GM18520 (cell line): Measurements from ENCODE around the gene PLEKHH1.

Experiments used
- ATAC-seq: cut with Tn5 transposase; IDR thresholded peaks from one replicate; pipeline ENCODE4 v1.9.1; 2021; ENCODE audit not compliant: unreplicated experiment

PLEKHH1 gene

DNA sequence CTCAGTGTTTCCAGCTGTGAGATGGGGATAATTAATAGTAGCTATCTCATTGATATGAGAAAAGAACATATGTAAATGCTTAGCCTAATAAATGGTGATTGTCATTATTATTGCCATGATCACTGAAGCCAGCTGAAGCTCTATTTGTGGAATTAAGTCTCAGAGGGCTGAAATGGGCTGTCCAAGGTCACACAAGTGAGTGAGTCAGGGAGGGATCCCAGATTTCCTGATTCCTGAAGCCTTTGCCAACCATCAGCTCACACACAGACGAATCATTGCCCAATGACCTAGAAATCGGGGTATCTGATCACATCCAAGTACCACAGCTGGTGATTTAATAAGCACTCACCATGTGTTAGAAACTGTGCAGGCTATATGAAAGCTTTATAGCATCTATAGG, 23.0 kb upstream of the PLEKHH1 start:
- ATAC-seq, result no peak

DNA sequence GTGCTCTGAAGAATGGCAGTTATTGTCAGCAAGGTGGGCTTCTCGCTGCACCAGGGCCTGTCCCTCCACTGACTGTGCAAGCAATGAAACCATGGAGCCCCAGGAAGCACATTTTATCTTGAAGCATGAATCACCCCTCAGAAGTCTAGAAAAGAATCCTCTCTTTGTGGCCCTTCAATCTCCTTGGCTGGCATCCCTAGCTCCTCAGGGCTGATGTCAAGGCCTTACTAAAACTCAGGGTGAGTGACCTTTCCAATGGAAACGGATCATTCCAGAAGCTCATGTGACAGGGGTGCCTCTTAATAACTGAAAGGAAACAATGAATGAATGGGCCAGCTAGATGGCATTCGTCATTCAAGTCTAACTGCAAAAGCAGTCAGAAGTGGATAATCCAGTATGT, 22.3 kb upstream of the PLEKHH1 start:
- ATAC-seq, result no peak

DNA sequence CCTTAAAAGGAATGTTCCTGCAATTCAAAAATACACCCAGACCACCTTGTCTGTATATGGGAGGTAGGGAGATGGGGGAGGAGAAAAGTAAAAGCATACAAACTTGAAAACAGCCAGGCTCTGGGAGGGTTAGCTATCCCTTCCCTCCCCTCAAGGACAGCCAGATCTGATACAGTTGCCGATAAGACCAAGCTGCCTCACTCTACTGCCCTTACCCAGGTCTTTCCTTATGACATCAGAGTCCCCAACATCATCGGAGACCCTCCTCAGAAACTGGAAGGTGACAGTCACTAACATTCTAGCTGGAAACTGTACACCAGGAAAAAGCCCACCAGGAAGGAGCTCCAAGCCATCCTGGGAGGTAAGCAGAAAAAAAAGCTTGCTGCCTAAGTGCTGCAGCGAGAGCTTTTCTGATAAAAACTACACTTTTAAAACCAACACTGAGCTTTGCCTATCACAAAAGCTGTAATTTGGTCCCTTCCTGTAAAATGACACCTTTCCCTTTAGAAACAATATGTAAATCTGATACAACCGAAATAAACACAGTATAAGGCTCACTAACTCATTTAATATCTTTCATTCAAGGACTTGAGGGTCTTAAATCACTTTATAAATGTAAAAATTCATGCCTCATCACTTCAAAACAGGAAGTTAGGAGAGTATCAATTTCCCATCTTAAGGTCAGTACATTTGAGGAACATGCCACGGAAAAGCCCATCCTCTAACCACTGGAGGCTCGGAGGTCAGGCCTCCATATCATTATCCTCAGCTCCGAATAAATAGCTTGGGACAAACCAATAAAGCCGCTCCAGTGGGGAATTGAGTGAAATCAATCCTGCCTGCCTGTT, 20.4 kb upstream of the PLEKHH1 start:
- no peak for ATAC-seq

DNA sequence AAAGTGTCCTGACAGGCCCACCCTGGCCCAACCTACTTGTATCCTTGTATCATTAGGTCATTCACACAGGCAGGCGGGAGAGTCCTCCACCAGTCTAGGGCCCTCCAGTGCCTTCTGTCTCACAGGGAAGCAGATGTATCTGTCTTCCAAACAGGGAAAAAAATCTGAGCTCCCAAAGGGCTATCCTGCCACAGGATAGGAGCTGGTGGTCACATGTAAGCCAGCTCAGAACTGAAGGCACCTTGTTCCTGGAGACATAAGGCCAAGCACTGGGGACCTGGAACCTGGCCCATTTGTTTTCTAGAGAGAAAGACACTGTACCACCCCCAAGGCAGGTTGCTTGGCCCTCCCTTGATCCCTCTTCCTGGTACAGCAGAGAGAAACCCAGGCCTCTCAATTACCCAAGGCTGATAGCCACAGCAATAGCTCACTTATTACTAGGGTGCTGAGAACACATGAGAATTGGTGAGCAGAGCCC, 19.4 kb upstream of the PLEKHH1 start:
- ATAC-seq, result no peak

DNA sequence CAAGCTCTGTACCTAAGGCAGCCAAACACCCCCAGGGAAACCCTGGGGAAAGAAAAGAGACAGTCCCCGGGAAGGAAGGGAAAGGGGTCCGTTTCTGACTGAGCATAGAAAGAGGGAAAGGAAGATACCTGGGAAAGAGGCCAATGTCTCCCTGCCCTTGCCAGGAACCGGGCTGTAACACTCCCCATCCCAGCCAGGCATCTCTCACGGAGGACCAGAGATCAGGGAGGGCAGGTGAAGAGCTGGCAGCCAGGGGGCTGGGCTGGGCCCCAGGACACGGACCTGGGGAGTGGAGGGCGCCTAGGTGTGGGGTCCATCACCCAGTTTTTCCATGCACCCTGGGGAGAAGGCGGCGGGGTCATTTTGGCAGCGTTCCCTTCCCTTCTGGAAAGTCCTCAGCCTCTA, 18.9 kb upstream of the PLEKHH1 start:
- ATAC-seq, result no peak

DNA sequence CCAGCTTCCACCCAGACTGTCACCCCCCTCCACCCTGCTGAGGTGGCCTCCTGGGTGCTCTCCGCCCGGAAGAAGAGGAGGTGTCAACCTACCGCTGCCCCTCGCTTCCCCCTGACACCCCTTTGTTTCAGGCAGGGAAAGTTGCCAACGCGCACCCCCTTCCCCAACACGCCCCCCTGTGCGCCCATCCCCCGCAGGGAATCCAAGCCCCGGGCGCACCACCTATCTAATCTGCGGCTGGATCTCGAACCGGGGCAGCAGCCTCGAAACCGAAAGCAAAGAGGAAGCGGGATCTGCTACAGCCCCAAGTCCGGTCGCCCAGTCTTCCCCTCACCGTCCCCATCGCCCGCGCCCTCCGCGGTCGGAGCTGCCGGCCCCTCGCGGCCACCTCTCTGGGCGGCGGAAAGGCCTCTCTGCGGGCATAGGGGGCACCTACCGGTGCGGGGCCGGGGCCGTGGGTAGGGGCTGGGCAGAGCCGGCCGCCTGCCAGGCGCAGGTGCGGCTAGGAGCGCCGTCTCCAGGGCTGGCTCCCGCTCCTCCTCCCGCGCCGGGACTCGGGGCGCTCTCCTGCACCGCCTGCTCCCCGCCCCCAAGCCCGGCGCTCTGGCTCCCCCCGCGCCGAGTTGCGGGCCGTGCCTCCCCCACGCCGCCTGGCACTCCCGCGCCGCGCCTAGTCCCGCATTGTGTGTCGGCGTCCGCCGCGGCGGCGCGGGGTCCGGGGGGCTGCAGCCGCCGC, 18.3 kb upstream of the PLEKHH1 start:
- no peak for ATAC-seq

DNA sequence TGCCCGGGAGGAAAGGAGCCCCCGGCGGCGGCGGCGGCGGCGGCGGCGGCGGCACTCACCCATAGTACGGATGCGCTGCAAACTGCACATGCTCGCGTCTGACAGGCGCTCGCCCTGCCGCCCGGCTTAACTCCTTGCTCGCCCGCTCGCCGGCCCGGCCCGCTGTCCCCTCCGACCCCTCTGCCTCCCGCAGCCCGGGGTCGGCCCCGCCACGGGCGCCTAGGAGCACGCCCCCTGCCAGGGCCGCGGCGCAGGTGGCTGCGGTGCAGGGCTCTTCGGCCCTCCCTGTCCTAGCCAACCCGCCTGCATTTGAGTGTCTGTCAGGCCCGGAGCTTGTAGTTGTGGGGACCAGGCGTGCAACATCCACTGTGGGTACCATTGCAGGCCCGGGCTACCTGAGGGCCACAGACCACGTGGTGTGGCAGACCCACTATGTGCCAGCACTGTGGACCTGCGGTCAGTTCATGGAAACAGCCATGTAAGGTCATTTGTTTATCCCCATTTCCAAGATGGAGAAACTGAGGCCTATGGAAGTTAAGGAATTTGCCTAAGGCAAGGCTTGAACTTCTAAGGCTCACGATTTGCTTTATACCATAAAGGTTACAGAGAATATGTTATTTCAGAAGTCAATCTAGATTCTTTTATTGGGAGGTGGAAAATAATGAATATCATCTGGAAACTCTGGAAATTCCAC, 17.6 kb upstream of the PLEKHH1 start:
- ATAC-seq, result no peak

- no peak for ATAC-seq
Measured at GRCh38 chr14:67516676-67517075, 16.4 kb upstream of the PLEKHH1 start.

DNA sequence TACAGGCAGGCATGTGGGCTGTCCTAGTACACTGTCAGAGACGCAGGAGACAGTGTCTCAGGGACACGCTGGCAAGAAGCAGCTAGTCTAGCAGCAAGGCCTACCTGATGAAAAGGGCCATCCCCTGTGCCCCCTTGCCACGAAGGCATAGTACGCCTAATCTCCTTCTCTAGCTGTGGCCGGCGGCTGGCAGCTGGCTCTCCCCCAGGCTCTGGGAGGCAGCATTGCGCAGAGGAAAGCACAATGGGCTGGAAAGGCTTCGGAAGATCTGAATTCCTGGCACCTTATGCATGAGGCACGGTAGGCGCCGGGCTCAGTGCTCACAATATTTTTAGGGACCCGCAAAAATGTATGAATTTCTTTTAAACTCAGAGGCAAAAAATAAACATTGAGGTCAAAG, 16.0 kb upstream of the PLEKHH1 start:
- ATAC-seq, result no peak

DNA sequence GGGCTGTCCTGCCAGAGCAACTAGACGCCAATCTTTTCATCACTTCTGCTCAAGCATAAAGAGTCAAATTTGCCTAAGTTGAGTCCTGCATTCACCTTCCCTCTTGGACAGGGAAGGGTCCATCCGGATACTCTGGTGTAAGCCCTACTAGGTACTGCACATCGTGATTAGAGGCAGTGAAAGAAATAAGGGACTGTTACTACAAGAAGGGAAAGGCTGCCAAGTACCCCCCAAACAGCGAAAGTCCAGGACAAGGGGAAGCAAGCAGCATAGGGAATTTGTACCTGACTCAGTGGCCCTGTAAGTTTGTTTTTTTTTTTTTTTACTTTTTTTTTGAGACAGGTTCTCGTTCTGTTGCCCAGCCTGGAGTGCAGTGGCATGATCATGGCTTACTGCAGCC, 13.7 kb upstream of the PLEKHH1 start:
- ATAC-seq, result no peak

DNA sequence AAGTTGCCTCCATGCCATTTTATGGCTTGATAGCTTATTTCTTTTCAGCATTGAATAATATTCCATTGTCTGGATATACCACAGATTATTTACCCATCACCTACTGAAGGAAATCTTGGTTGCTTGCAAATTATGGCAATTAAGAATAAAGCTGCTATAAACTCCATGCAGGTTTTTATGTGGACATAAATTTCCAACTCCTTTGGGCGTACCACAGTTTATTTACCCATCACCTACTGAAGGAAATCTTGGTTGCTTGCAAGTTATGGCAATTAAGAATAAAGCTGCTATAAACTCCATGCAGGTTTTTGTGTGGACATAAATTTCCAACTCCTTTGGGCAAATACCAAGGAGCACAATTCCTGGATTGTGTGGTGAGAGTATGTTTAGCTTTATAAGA, 12.6 kb upstream of the PLEKHH1 start:
- ATAC-seq, result no peak

DNA sequence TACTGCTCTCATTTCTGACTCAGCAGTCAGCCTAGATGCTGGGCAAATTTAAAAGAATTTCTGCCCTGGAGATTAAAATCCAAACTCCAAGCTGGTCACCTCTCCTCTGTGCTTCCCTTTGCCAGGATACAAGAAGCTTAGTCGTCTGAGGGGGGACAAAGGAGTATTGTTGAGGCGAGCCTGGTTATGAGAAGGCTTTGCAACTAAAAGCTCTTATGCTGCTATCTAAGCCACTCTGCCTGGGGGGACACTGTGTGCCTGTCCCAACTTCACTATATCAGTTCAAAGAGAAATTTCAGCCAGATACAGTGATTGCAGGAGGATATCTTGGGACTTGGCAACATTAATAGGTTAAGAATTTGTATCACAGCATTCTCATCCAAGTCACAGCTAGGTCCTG, 10.8 kb upstream of the PLEKHH1 start:
- no peak for ATAC-seq

GRCh38 chr14:67523764-67524633, 9.1 kb upstream of the PLEKHH1 start:
- no peak for ATAC-seq

GRCh38 chr14:67524634-67524963, 8.5 kb upstream of the PLEKHH1 start:
- ATAC-seq, result no peak

DNA sequence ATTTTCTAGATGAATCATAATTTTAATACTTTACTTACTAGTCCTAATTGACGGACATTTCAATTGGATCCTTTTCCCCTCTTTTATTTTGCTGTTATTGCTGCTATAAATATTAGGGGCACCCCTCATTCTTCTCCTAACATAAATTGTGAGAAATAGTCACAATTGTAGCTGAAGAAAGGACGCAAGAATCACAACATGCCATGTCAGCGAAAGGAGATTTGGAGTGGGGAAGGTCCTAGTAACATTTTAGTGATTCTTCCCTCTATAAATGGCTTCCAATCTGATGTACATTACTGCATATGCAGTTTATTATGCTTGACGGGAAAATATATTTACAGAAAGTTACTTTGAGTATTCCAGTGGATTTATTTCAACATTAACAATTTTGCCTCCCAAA, 7.7 kb upstream of the PLEKHH1 start:
- no peak for ATAC-seq

DNA sequence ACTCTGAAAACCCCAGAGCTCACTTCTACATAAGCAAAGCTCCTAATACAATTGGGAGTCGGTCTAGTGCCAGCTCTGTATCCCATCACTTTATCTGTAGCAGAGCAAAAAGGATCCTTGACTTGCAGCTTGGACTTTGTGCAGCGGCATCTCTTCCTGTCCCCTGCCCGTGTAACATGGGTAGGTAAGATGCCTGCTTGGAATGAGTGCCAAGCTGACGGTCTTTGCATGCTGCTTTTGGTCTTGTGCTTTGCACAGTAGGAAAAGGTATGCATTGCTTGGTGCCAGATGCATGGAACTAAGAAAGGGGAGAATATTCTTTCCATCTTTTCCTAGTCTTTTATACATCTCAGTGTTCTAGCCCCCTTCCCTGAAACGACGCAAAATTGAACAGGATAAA, 6.9 kb upstream of the PLEKHH1 start:
- ATAC-seq, result no peak

DNA sequence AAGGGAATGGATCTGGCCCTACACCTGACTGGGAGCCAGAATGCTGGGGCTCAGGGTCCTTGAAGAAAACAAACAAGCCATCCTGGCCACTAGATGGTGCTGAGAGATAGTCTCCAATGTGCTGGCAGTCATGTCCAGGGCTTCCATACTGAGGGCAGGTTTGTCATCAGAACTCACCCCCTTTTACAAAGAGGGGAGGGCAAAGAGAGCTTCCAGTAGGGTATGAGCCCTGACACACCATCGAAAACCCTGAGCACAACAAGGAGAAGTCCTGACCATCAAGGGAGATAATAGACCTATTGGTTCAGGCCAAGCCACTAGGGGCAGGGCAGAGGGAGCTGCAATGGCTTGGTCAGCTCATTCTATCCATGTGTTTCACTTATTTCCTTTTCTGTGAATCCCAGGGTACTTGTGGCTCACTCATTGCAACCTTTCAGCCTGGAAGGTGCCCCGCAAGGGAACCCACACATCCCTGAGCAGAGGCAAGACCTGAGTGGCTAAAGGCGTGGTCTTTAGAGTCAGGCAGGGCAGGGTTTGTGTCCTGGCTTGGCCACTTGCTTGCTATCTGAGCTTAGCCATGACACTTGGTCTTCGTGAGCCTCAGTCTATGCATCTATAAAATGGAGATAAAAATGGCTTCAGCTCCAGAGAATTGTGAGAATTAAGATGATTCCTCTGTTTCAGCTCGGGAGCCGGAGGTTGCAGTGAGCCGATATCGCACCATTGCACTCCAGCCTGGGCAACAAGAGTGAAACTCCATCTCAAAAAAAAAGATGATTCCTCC, 6.2 kb upstream of the PLEKHH1 start:
- no peak for ATAC-seq

DNA sequence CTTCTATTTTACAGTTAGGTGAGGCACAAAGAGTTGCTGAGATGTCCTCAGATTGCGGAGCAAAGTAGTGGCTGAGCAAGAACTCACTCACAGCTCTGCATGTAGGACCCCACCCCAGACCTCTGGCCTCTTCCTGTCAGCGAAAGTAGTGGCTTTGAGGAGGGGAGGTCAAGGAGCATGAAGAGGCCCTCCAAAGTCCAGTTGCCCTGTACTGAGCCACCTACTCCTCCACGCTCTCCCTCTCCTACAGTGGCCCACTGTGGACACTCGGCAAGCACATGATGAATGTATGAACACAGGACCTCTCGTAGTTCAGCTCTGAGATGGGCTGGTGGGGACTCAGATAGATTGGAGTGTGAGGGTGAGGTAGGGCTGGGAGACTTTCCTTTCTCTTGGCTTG, 5.3 kb upstream of the PLEKHH1 start:
- no peak for ATAC-seq

GRCh38 chr14:67528276-67528675, 4.8 kb upstream of the PLEKHH1 start:
- ATAC-seq, result no peak
